ENCODE results near the gene LYSMD2. TPM values are rescaled to one million over a fixed set of nuclear protein-coding genes. Genes with fewer than 3 reads are reported as not detected.
"Not testable (repeated sequence)": the region's sequence is repeated elsewhere in the genome, so short reads cannot be mapped to it uniquely, and the experiment has no call there.

Gene LYSMD2
- total RNA-seq, result 10 to 100 TPM; 12.7 to 26.4 (median 16.0) TPM

- Histone ChIP-seq H3K36me3 (no peaks in the 10 kb centered on the region), H3K4me1 (peaks cover 0 to 29% (median 10%) of the 10 kb centered on the region in 4 donors), H3K27me3 (no peaks in the 10 kb centered on the region), H3K27ac (peak within 1 kb of the TSS; percentile 88 to 97 (median 91)), H3K4me3 (peak within 1 kb of the TSS; percentile 78 to 96 (median 84)), H3K9me3 (no peaks in the 10 kb centered on the region)
- no peak for TF ChIP-seq CTCF (IDR thresholded peaks at IDR 0.05)
- TF ChIP-seq POLR2A (IDR thresholded peaks at IDR 0.05), result no peak
- DNase-seq, result peak; percentile 81 to 90 (median 83)
Measured at GRCh38 chr15:51737522-51738305, at the start of gene LYSMD2. Gene LYSMD2 (minus strand): TSS chr15:51737655. CDS start chr15:51737622, 33 bp downstream.

- peaks cover 0 to 10% (median 0%) of the 10 kb centered on the region in 3 donors for H3K36me3 ChIP-seq
- not testable (repeated sequence) for DNase-seq, H3K27ac ChIP-seq, H3K27me3 ChIP-seq, H3K4me1 ChIP-seq, H3K4me3 ChIP-seq, H3K9me3 ChIP-seq
Measured at GRCh38 chr15:51787130-51787529, 49.7 kb upstream of the LYSMD2 start.

GRCh38 chr15:51783967-51784366, 46.5 kb upstream of the LYSMD2 start:
- TF ChIP-seq POLR2A (IDR thresholded peaks at IDR 0.05), result no peak
- TF ChIP-seq CTCF (IDR thresholded peaks at IDR 0.05), result no peak
- Histone ChIP-seq H3K4me3 (no peak overlapping the region), H3K36me3 (peaks cover 0 to 10% (median 0%) of the 10 kb centered on the region in 3 donors), H3K27me3 (no peaks in the 10 kb centered on the region), H3K27ac (no peak overlapping the region), H3K9me3 (no peaks in the 10 kb centered on the region), H3K4me1 (no peaks in the 10 kb centered on the region)
- DNase-seq, result no peak

- Histone ChIP-seq H3K4me3 (no peak overlapping the region), H3K36me3 (peaks cover 0 to 10% (median 0%) of the 10 kb centered on the region in 3 donors), H3K27ac (no peak overlapping the region), H3K9me3 (no peaks in the 10 kb centered on the region), H3K4me1 (no peaks in the 10 kb centered on the region), H3K27me3 (no peaks in the 10 kb centered on the region)
- no peak for DNase-seq
- TF ChIP-seq CTCF (IDR thresholded peaks at IDR 0.05) (peak in 3 of 6 experiments; percentile 35 to 47 (median 42)), POLR2A (IDR thresholded peaks at IDR 0.05) (no peak)
Measured at GRCh38 chr15:51782357-51782896, 45.0 kb upstream of the LYSMD2 start.

- H3K4me3 ChIP-seq, result no peak overlapping the region
- TF ChIP-seq CTCF (IDR thresholded peaks at IDR 0.05) (no peak), POLR2A (IDR thresholded peaks at IDR 0.05) (no peak)
- no peaks in the 10 kb centered on the region for H3K27me3 ChIP-seq
- no peaks in the 10 kb centered on the region for H3K4me1 ChIP-seq
- H3K36me3 ChIP-seq, result peaks cover 0 to 7% (median 0%) of the 10 kb centered on the region in 3 donors
- no peak overlapping the region for H3K27ac ChIP-seq
- DNase-seq, result no peak
- H3K9me3 ChIP-seq, result no peaks in the 10 kb centered on the region
Measured at GRCh38 chr15:51781506-51781905, 44.1 kb upstream of the LYSMD2 start.

- Histone ChIP-seq H3K4me1 (no peaks in the 10 kb centered on the region), H3K36me3 (peaks cover 0 to 4% (median 0%) of the 10 kb centered on the region in 3 donors), H3K4me3 (no peak overlapping the region), H3K27ac (no peak overlapping the region), H3K27me3 (no peaks in the 10 kb centered on the region), H3K9me3 (no peaks in the 10 kb centered on the region)
- no peak for DNase-seq
- no peak for TF ChIP-seq POLR2A (IDR thresholded peaks at IDR 0.05)
- TF ChIP-seq CTCF (IDR thresholded peaks at IDR 0.05), result no peak
Measured at GRCh38 chr15:51780636-51781035, 43.2 kb upstream of the LYSMD2 start.

Measured in Peyer's patch (tissue), 4 donors.